Ectodermal cell (in vitro differentiated cells): ENCODE results near the gene ALKAL2.

Source experiments
- H3K27ac ChIP-seq: 2 replicates; pipeline ENCODE4 v1.7.0; 2013; ENCODE audit warnings: mild to moderate bottlenecking, low read depth, low read length; ENCODE audit not compliant: insufficient read depth, poor library complexity, severe bottlenecking
- H3K27me3 ChIP-seq: 2 replicates; pipeline ENCODE4 v1.7.0; 2013; ENCODE audit warnings: mild to moderate bottlenecking, low read length; ENCODE audit not compliant: insufficient read depth, control insufficient read depth, poor library complexity, severe bottlenecking
- H3K36me3 ChIP-seq: one replicate; pipeline ENCODE4 v1.7.0; 2013; ENCODE audit warnings: low read length; ENCODE audit not compliant: control insufficient read depth, insufficient read depth
- H3K4me1 ChIP-seq: one replicate; pipeline ENCODE4 v1.7.0; 2013; ENCODE audit warnings: low read length; ENCODE audit not compliant: control insufficient read depth, insufficient read depth
- H3K4me3 ChIP-seq: 2 replicates; pipeline ENCODE4 v1.7.0; 2013; ENCODE audit warnings: low read depth, low read length, control low read depth; ENCODE audit not compliant: insufficient read depth
- H3K9me3 ChIP-seq: 2 replicates; pipeline ENCODE4 v1.7.0; 2013; ENCODE audit warnings: mild to moderate bottlenecking, low read length, moderate library complexity; ENCODE audit not compliant: control insufficient read depth
- WGBS, 2 experiments: methylation state at CpG; one replicate each; pipeline ENCODE4 v1.1.7; 2013; ENCODE audit warnings: missing lambda C conversion rate in 2 of 2; 5-methylcytosine and 5-hydroxymethylcytosine counted together

Gene ALKAL2

DNA sequence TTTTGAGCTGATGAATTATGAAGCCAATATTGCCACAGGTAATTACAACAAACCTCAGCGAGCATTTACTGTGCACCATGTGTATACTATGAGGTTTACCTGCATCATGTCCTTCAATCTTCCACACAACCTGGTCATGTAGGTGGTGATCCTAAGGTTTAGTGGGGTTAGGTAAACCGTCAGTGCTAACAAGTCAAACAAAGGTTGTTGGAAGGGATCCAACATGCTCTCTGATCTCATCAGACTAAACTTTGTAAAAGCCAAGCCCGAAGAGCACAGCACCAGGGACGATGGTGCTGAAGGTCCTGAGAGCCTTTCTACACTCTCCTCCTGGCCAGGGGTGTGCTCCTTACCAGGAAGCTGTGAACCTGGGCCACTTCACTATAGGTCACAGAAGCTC lies 53.5 kb downstream of the ALKAL2 start:
- 93% methylated on average over 4 of the region's 4 CpGs for WGBS, 2 experiments
- H3K4me3 ChIP-seq = no peak overlapping the region
- no peaks in the 10 kb centered on the region for H3K27me3 ChIP-seq
- no peaks in the 10 kb centered on the region for H3K9me3 ChIP-seq
- H3K36me3 ChIP-seq = no peaks in the 10 kb centered on the region
- H3K4me1 ChIP-seq = no peaks in the 10 kb centered on the region
- H3K27ac ChIP-seq = no peak overlapping the region

DNA sequence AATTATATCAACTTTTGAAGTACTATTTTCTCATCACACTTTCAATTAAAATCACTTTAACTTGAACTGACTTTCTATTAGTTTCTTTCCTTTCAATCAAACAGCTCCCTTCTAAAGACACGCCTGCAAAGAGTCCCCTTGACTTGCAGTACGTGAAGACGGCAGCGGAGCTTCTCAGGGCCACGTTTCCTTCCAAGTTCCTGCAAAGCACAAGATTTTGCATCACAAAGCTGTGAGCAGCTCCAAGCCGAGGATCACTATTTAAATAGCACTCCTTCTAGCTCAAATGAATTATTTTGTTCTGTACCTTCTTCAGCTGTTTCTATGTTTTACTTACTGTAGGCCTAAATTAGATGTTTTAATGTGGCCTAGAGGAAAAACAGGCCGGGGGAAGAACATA lies 54.9 kb downstream of the ALKAL2 start:
- 25 to 35% methylated on average over 7 of the region's 7 CpGs for WGBS, 2 experiments
- no peaks in the 10 kb centered on the region for H3K9me3 ChIP-seq

DNA sequence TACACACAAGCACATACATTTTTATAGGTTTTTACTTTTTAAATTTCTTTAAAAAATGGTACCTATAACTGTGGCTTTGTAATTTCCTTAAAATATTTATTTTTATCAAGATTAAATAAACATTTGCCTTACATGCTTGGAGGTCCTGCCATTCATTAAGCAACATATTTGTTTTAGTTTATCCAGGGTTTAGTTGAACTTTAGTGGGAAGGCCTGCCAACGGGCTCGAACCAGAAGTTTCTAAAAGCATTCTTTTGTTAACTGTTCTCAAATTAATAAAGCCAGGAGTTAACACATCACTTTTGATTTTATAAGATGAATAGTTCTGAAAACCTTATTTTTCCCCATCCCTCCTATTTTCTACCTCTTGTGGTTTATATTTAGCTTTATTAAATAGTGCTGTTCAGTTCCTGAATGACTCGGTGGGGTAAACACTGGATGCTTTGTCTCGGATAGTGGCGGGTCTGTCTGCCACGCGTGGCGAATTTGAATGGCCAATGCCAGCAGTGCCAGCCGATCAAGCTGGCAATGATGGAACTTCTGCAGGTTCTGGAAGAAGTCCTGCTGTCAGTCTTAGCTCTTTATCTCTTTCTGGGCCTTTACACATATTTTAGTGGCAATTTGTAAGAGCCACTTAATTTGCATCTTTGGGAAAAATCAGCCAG lies 56.2 kb downstream of the ALKAL2 start:
- no peak overlapping the region for H3K27ac ChIP-seq
- WGBS, 2 experiments = 96% methylated on average over 9 of the region's 9 CpGs
- H3K36me3 ChIP-seq = no peaks in the 10 kb centered on the region

More for the DNA sequence above, 54.9 kb downstream of the ALKAL2 start:
- Histone ChIP-seq H3K27me3 (no peaks in the 10 kb centered on the region), H3K4me1 (no peaks in the 10 kb centered on the region), H3K36me3 (no peaks in the 10 kb centered on the region), H3K4me3 (no peak overlapping the region), H3K27ac (no peak overlapping the region)

More for the DNA sequence above, 56.2 kb downstream of the ALKAL2 start:
- Histone ChIP-seq H3K9me3 (no peaks in the 10 kb centered on the region), H3K4me3 (no peak overlapping the region), H3K27me3 (no peaks in the 10 kb centered on the region), H3K4me1 (no peaks in the 10 kb centered on the region)
